HG02623 (cell line): ENCODE data around the gene SEM1.
"Not testable (repeated sequence)": the region's sequence is repeated elsewhere in the genome, so short reads cannot be mapped to it uniquely, and the experiment has no call there.

Experiments
- ATAC-seq: cut with Tn5 transposase; IDR thresholded peaks from one replicate; pipeline ENCODE4 v1.9.1; 2021; ENCODE audit warnings: moderate library complexity; ENCODE audit not compliant: unreplicated experiment

SEM1 gene

GRCh38 chr7:96707901-96708774, 1.5 kb downstream of the SEM1 start:
- ATAC-seq, result no peak

DNA sequence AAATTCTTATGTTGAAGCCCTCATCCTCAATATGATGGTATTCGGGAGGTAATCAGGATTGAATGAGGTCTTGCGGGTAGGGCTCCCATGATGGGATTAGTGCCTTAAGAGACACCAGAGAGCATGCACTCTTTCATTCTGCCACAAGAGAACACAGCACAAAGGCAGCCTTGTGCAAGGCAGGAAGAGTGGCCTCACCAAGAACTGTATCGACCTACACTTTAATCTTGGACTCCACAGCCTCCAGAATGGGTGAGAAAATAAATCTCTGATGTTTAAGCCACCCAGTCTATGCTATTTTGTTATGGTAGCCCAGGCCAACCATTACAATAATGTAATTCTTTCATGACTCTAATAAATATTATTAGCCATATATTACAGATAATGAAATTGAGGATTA, 8.4 kb downstream of the SEM1 start:
- no peak for ATAC-seq

DNA sequence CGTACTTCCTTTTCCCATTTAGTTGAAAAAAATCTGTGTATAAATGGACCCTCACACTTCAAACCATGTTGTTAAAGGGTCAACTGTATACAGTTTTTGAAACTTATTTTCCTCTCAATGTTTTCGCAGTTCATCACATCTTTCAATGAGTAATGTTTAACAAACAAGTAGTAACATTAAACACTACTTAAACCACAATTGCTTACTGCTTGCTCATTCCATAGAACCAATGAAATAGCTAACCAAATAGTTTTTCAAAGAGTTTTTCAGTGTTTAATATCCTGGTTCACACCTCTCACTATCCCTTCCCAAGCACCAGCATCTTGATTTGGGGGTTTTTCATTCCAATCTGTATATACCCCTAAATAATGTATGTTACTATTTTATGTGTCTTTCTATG, 9.1 kb downstream of the SEM1 start:
- ATAC-seq, result no peak

DNA sequence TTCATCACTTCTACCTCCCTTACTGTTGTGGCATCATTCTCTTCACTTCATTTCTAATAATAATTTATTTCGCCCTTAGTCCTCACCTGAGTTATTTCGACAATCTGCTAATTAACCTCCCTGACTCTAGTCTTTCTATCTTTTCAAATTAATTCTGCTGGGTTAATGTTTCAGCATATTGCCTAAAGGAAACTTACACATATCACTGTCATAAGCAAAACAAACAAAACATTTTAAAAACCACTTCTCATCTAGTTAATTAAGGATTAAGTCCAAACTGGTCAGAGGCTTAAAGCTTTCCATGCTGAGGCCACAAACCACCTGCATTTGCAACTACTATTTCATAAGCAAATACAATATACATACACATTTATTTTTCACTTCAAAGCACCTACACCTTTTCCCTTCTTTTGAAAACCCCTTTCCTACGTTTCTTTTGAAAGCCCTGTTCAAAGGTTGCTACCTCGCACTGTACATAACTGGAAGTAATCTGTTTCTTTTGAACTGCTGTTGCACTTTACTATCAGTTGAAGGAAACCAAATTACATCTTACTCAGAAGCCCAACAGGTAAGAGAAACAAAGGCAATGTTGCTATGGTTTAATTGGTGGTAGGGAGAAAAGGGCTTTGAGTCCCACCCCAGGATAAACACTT, 10.3 kb downstream of the SEM1 start:
- ATAC-seq, result no peak

DNA sequence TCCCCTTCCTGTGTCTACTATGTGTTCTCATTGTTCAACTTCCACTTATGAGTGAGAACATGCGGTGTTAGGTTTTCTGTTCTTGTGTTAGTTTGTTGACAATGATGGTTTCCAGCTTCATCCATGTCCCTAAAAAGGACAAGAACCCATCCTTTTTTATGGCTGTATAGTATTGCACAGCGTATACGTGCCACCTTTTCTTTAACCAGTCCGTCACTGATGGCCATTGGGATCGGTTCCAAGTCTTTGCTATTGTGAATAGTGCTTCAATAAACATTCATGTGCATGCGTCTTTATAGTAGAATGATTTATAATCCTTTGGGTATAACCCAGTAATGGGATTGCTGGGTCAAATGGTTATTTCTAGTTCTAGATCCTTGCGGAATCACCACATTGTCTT, 11.2 kb downstream of the SEM1 start:
- not testable (repeated sequence) for ATAC-seq

GRCh38 chr7:96697822-96698221, 11.8 kb downstream of the SEM1 start:
- no peak for ATAC-seq

DNA sequence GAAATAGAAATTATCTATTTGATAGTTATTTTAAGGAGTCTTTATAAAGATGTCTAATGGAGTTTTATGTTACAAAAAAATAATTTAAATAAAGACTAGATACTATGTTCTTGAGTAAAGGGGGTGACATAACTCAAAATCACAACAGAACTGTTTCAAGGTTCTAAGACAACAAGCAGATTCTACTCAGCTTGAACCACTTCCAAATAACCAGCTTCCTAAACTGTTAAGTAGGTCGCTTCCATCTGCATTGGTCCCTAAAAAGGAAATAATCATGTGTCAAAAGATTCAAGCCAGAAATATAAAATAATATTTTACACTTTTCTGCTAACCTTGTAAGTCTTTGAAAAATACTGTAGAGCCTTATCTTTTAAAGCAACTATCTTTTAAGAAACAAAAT, 14.1 kb downstream of the SEM1 start:
- no peak for ATAC-seq

- ATAC-seq, result no peak
These were observed 15.6 kb downstream of the SEM1 start for GRCh38 chr7:96694082-96694481.

- no peak for ATAC-seq
These were observed 17.9 kb downstream of the SEM1 start for GRCh38 chr7:96691702-96692101.

GRCh38 chr7:96689414-96689813, 20.2 kb downstream of the SEM1 start:
- no peak for ATAC-seq

DNA sequence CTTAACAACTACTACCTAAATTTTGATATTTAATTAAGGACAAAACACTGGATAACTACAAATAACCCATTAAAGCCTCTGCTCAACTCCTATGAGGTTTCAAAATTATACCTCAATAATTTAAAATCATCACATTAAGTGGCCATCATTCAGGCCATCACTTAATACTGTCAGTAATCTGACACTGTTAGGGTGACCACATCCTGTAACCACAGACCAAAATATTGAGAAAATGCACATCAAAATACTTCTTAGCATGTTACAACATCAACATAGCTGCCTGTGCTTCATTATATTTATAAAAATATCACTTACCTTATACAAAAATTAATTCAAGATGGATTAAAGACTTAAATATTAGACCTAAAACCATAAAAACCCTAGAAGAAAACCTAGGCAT, 23.3 kb downstream of the SEM1 start:
- ATAC-seq, result no peak

GRCh38 chr7:96685755-96686154, 23.9 kb downstream of the SEM1 start:
- peak; percentile 87 for ATAC-seq

GRCh38 chr7:96685353-96685752, 24.3 kb downstream of the SEM1 start:
- ATAC-seq, result peak; percentile 64

- no peak for ATAC-seq
These were observed 29.8 kb downstream of the SEM1 start for GRCh38 chr7:96679886-96680285.

DNA sequence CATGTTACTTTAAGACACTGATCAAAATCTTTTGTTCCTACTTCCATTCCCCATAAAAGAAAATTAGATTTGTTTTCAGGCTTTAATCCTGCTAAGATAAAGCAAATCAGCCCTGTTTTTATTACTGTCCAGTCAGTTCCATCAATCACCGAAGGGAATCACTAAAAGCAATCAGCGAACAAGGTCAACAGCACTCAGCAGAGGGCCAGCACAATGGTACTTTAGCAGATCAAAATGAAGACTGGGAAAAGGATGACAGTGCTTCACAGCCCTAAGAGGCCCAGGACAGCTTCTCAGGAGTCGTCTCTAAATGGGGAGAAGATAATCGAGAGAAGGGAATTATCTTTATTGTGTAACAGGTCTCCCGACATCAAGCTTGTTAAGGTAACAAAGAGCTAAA, 32.7 kb downstream of the SEM1 start:
- ATAC-seq, result no peak

GRCh38 chr7:96675548-96675947, 34.1 kb downstream of the SEM1 start:
- ATAC-seq, result no peak

GRCh38 chr7:96674565-96674964, 35.1 kb downstream of the SEM1 start:
- no peak for ATAC-seq

GRCh38 chr7:96671854-96672253, 37.8 kb downstream of the SEM1 start:
- ATAC-seq, result no peak

DNA sequence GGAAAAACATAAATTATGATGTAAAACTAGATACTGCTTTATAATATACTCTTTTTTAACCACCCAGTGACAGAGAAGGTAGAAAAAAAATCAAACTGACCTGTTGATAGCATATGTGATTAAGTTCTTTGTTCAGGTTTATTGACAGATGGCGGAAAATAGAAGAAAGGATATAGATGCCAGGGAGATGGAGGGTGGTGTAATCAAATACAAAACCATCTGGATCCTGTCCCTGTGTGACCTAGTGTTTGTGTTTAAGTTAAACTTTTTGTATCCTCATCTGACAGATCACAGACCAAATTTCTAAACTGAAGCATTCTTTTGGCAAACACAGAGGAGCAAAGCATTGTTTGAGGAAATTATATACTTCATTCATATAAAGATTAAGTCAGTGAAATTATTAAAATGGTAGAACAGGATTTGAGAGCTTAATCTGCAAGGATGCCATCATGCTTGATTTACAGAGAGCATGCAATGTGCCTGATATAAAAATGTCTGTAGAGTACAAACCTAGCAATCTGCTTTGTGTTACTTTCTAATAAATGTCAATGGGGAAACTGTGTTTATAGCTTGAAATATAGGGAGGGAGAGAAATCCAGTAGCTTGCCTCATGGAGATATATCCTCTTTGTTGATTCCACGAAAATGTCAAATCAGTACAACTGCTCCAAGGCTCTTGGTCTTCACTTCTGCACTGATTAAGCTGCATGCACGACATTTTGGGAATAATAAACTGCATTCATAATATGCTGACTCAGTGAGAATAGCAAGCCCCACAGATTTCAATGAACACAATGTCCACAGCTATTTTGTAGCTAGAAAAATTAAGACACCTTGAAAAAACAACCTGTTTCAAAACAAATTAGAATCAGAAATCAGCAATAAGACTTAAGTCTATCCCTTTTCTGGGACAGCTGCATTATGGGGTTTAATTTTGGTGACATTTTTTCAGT, 39.0 kb downstream of the SEM1 start:
- no peak for ATAC-seq

- no peak for ATAC-seq
These were observed 39.8 kb downstream of the SEM1 start for GRCh38 chr7:96669812-96670211.

- no peak for ATAC-seq
These were observed 42.6 kb downstream of the SEM1 start for GRCh38 chr7:96667026-96667425.
